GM18526 (cell line): ENCODE data around the gene PRR7.

ENCODE experiments used
- POLR2A ChIP-seq: IDR thresholded peaks from 3 replicates; pipeline ENCODE4 v1.6.1; 2011; ENCODE audit not compliant: insufficient read length; ENCODE audit errors: extremely low read depth

PRR7 gene

GRCh38 chr5:177501874-177502678, 55.5 kb downstream of the PRR7 start:
- peak; percentile 26 for TF ChIP-seq POLR2A

GRCh38 chr5:177502886-177503285, 56.3 kb downstream of the PRR7 start:
- TF ChIP-seq POLR2A = no peak

GRCh38 chr5:177503351-177504085, 56.9 kb downstream of the PRR7 start:
- TF ChIP-seq POLR2A = no peak

GRCh38 chr5:177504086-177505056, 57.8 kb downstream of the PRR7 start:
- TF ChIP-seq POLR2A = no peak

- no peak for TF ChIP-seq POLR2A
These were observed 58.5 kb downstream of the PRR7 start for GRCh38 chr5:177505075-177505474.
